PC-3 (cell line): Measurements from ENCODE around the gene FOXP1. TPM values are rescaled to one million over a fixed set of nuclear protein-coding genes. Genes with fewer than 3 reads are reported as not detected.

Experiments
- ATAC-seq: fragments of 200-7000 bp; cut with Tn5 transposase; 2 replicates; pipeline ENCODE4 v1.9.1; 2020; ENCODE audit warnings: mild to moderate bottlenecking, moderate library complexity
- BruUV-seq: library from RNA; stranded (reverse); fragments of 400-500 nt; replicated peaks from 2 replicates; lab custom pipeline; 2021; lab: Mats Ljungman, UMichigan
- CTCF ChIA-PET: fragments of 300-600 bp; sonication (Branson Sonifier 250); formaldehyde crosslinking; loops from one replicate; lab custom pipeline; 2022; ENCODE audit warnings: antibody characterized with exemption; lab: Charles Lee
- POLR2A ChIA-PET: fragments of 300-600 bp; sonication (Branson Sonifier 250); formaldehyde crosslinking; loops from one replicate; lab custom pipeline; 2022; ENCODE audit warnings: antibody characterized with exemption; ENCODE audit not compliant: unreplicated experiment; lab: Charles Lee
- DNase-seq: peaks from one replicate; pipeline ENCODE4 v3.0.0-alpha.2; 2015
- H2AFZ ChIP-seq: fragments of 300-600 bp; sonication (generic); 2 replicates; pipeline ENCODE4 v1.6.0; 2016; ENCODE audit warnings: antibody characterized with exemption, low read length
- H3F3A ChIP-seq: fragments of 300-600 bp; sonication (generic); one replicate; pipeline ENCODE4 v1.6.0; 2017; ENCODE audit warnings: antibody characterized with exemption, low read length, control low read depth, mild to moderate bottlenecking; ENCODE audit not compliant: unreplicated experiment
- H3K27ac ChIP-seq: fragments of 300-600 bp; sonication (generic); 2 replicates; pipeline ENCODE4 v1.5.1; 2016; ENCODE audit warnings: mild to moderate bottlenecking, low read length
- H3K27me3 ChIP-seq: fragments of 300-600 bp; sonication (generic); 2 replicates; pipeline ENCODE4 v1.6.1; 2016; ENCODE audit warnings: low read length, mixed read lengths
- H3K36me3 ChIP-seq: fragments of 300-600 bp; sonication (generic); 2 replicates; pipeline ENCODE4 v1.6.1; 2016; ENCODE audit warnings: low read depth, mixed run types, low read length, mixed read lengths
- H3K4me1 ChIP-seq: fragments of 300-600 bp; sonication (generic); 2 replicates; pipeline ENCODE4 v1.5.1; 2016; ENCODE audit warnings: low read length; ENCODE audit not compliant: insufficient read depth
- H3K4me2 ChIP-seq: fragments of 300-600 bp; sonication (generic); 2 replicates; pipeline ENCODE4 v1.6.0; 2016; ENCODE audit warnings: low read length
- H3K4me3 ChIP-seq: fragments of 300-600 bp; sonication (generic); 2 replicates; pipeline ENCODE4 v1.5.1; 2016; ENCODE audit warnings: mild to moderate bottlenecking, low read length, mixed read lengths
- H3K79me2 ChIP-seq: fragments of 300-600 bp; sonication (generic); 2 replicates; pipeline ENCODE4 v1.6.1; 2017; ENCODE audit warnings: low read length, mixed read lengths
- H3K9ac ChIP-seq: fragments of 300-600 bp; sonication (generic); 2 replicates; pipeline ENCODE4 v1.6.0; 2016; ENCODE audit warnings: mild to moderate bottlenecking, low read length
- H3K9me2 ChIP-seq: fragments of 300-600 bp; sonication (generic); replicated peaks from 2 replicates; pipeline ENCODE4 v1.6.1; 2016; ENCODE audit warnings: mixed run types, low read length, mixed read lengths
- H3K9me3 ChIP-seq: fragments of 300-600 bp; sonication (generic); 2 replicates; pipeline ENCODE4 v1.6.1; 2016; ENCODE audit warnings: low read length, mixed read lengths
- H4K20me1 ChIP-seq: fragments of 300-600 bp; sonication (generic); 2 replicates; pipeline ENCODE4 v1.6.1; 2016; ENCODE audit warnings: low read length, mixed read lengths
- EZH2 ChIP-seq: fragments of 300-600 bp; sonication (generic); IDR thresholded peaks from one replicate; pipeline ENCODE4 v1.6.1; 2017; ENCODE audit warnings: antibody characterized with exemption, mild to moderate bottlenecking, low read length; ENCODE audit not compliant: unreplicated experiment
- EZH2phosphoT487 ChIP-seq: fragments of 300-600 bp; sonication (generic); IDR thresholded peaks from 2 replicates; pipeline ENCODE4 v1.6.1; 2018; ENCODE audit warnings: mild to moderate bottlenecking, antibody characterized with exemption, low read length, borderline replicate concordance
- intact Hi-C: fragments of 100-400 bp; cut with micrococcal nuclease; formaldehyde crosslinking; loops from 2 replicates; pipeline ENCODE4 v1.9.0; 2023
- total RNA-seq: library from RNA; depleted of rRNA; stranded (reverse); fragments of >200 nt; gene quantifications from 2 replicates; pipeline ENCODE4 v1.2.3, GENCODE V29; 2014
- TF ChIP-seq, protein P1 (sequence below): fragments of 300-600 bp; sonication (generic); conservative IDR thresholded peaks from 2 replicates; pipeline ENCODE4 v1.5.1; 2017; ENCODE audit warnings: antibody characterized with exemption, low read depth, mild to moderate bottlenecking, low read length

The FOXP1 gene
- total RNA-seq, 1 experiment from 2014 or later = 35.3 TPM

DNA sequence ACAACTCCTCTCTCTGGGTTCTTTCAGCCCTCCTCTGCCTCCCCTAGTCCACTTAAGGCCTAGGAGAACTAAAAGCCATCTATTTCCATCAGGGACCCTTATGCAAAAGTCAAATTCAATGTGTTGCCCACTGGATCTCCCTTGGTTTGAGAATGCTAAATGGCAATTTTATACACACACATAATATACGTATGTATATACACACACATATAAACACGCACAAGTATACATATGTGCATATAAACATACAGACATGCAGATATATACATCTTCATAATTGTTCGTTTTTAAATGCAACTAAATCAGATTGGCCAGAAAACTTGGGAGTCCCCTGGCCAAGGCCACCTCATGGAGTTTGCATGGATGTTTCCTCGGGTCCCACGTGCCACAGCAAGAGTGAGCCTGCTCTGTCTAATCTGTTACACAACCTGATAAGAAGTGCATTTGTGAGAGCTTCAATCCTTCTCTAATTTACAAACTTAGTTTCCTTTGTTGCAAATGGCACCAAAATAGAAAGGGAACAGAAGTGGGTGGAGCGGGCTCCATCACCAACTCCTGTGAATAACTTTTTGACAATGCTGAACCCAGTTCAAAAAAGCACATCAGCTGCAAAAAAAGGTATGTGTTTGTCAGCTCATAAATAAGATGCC lies 84.2 kb downstream of the FOXP1 start:
- Histone ChIP-seq H3K9ac (no peak overlapping the region), H3K36me3 (no peaks in the 10 kb centered on the region), H4K20me1 (no peaks in the 10 kb centered on the region), H3K4me2 (no peak overlapping the region), H3K9me3 (no peaks in the 10 kb centered on the region), H3K9me2 (no peaks in the 10 kb centered on the region), H3K79me2 (no peaks in the 10 kb centered on the region), H2AFZ (no peak overlapping the region), H3K4me1 (peaks cover 41% of the 10 kb centered on the region), H3K27ac (no peak overlapping the region), H3K4me3 (no peak overlapping the region), H3K27me3 (no peaks in the 10 kb centered on the region), H3F3A (no peaks in the 10 kb centered on the region)
- no TSS peak for BruUV-seq
- DNase-seq (no peak), ATAC-seq (no peak)
- TF ChIP-seq, protein P1, sequence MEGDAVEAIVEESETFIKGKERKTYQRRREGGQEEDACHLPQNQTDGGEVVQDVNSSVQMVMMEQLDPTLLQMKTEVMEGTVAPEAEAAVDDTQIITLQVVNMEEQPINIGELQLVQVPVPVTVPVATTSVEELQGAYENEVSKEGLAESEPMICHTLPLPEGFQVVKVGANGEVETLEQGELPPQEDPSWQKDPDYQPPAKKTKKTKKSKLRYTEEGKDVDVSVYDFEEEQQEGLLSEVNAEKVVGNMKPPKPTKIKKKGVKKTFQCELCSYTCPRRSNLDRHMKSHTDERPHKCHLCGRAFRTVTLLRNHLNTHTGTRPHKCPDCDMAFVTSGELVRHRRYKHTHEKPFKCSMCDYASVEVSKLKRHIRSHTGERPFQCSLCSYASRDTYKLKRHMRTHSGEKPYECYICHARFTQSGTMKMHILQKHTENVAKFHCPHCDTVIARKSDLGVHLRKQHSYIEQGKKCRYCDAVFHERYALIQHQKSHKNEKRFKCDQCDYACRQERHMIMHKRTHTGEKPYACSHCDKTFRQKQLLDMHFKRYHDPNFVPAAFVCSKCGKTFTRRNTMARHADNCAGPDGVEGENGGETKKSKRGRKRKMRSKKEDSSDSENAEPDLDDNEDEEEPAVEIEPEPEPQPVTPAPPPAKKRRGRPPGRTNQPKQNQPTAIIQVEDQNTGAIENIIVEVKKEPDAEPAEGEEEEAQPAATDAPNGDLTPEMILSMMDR = no peak
- TF ChIP-seq EZH2 (no peak), EZH2phosphoT487 (no peak)
- intact Hi-C loops = no loop called here
- POLR2A ChIA-PET = no interaction called here
- CTCF ChIA-PET = no interaction called here

DNA sequence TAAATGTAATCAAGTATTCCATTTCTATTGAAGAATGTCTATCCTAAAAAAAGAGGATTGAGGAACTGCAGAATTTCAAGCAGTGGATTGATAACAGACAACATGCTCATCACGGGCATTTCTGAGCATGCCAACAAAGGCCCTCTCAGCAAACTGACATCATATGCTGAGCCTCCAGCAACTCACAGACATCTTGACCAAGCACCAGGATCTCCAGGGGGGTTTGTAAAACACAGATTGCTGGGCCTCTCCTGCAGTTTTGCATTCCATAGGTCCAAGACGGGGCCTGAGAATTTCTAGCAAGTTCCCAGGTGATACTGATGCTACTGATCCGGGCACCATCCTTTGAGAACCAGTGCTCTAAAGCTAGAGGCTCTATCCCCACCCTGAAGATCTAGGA lies 85.0 kb downstream of the FOXP1 start:
- Histone ChIP-seq H2AFZ (no peak overlapping the region), H3K4me3 (no peak overlapping the region), H3K9me3 (no peaks in the 10 kb centered on the region), H3K27me3 (no peaks in the 10 kb centered on the region), H3K9me2 (no peaks in the 10 kb centered on the region), H3K36me3 (no peaks in the 10 kb centered on the region), H3K27ac (no peak overlapping the region), H3K4me1 (peaks cover 35% of the 10 kb centered on the region), H4K20me1 (no peaks in the 10 kb centered on the region), H3K4me2 (no peak overlapping the region), H3K79me2 (no peaks in the 10 kb centered on the region), H3K9ac (no peak overlapping the region), H3F3A (no peaks in the 10 kb centered on the region)
- BruUV-seq = no TSS peak
- ChIA-PET CTCF (no interaction called here), POLR2A (no interaction called here)
- TF ChIP-seq EZH2phosphoT487 = no peak
- TF ChIP-seq, protein P1 = no peak
- DNase-seq (no peak), ATAC-seq (no peak)
- intact Hi-C loops = no loop called here

DNA sequence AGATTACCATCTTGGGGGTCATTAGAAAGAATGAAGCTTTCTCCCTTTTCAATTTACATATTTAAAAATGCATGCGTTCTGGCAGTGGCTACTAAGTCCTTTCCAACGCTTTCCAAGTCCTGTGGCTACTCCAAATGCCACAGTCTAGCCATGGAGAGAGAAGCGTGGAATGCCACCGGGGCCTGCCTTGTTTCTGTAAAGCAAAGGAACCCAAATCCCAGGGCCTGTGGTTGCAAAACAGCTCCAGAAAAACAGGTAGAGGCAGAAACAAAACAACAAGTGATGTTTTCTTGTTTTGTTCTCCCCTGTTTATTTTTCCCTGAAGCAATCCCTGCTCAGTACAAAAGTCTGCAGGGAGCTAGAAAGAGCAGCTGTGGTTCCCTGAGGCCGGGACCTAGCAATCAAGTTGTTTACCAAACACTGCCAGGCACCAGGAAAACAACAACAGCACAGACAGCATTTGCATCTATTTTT lies 85.5 kb downstream of the FOXP1 start:
- H3K79me2 ChIP-seq = no peaks in the 10 kb centered on the region
- H3K4me2 ChIP-seq = no peak overlapping the region
- no peaks in the 10 kb centered on the region for H4K20me1 ChIP-seq
- DNase-seq = no peak
- no TSS peak for BruUV-seq
- no peak overlapping the region for H3K4me3 ChIP-seq
- no peaks in the 10 kb centered on the region for H3K9me2 ChIP-seq
- intact Hi-C loops = no loop called here
- H3K9me3 ChIP-seq = no peaks in the 10 kb centered on the region
- no peaks in the 10 kb centered on the region for H3K36me3 ChIP-seq
- H3K4me1 ChIP-seq = peaks cover 30% of the 10 kb centered on the region
- H2AFZ ChIP-seq = no peak overlapping the region
- no peak overlapping the region for H3K27ac ChIP-seq
- H3K27me3 ChIP-seq = no peaks in the 10 kb centered on the region
- H3F3A ChIP-seq = no peaks in the 10 kb centered on the region
- TF ChIP-seq EZH2phosphoT487 (no peak), EZH2 (no peak)
- TF ChIP-seq, protein P1 = no peak
- no peak for ATAC-seq
- H3K9ac ChIP-seq = no peak overlapping the region
- ChIA-PET POLR2A (no interaction called here), CTCF (interaction anchor here (0.6 kb wide), 1 partner anchor 184 kb away, joined by 3 read pairs; no protein-coding TSS in a partner anchor)
